NCI-H748 treated with DMSO at 0.1 percent for 48 hours (cell line): Measurements from ENCODE around the gene PNMA8B.
A peak's percentile ranks its signal among the peaks of the same experiment; 100 is the strongest.
"Not testable (repeated sequence)": the region's sequence is repeated elsewhere in the genome, so short reads cannot be mapped to it uniquely, and the experiment has no call there.

Experiments
- DNase-seq: peaks from one replicate; lab custom pipeline; 2025; lab: John Stamatoyannopoulos, UW

PNMA8B gene

DNA sequence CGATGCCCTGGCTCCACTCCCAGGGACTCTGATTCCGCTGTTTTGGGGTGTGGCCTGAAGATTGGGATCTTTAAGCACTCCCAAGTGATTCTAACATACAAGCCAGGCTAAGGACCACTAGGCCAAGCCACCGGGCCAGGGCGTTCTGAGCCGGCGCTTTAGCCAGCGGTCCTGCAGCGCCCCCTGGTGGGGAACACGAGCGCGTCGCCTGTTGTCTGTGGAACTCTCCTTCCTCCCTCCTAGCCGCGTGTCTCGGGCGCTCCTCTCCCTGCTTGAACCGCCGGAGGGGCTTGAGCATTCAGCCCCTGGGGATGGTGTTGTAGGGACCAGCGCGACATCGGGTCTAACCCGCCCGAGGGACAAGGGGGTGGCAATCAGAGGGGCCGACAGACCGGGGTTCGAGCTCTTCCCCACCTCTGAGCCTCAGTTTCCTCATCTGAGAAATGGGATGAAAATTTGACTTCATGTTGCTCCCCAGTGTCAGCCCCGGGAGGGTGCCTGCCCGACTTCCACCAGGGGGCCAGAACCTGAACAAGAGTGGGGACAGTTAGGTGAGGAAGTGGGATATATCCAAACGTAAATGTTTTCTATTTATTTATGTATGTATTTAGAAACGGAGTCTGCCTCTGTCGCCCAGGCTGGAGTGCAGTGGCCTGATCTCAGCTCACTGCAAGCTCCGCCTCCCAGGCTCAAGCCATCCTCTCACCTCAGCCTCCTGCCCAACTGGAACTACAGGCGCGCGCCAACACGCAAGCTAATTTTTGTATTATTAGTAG, 18.0 kb upstream of the PNMA8B start:
- peak; percentile 24 for DNase-seq

DNA sequence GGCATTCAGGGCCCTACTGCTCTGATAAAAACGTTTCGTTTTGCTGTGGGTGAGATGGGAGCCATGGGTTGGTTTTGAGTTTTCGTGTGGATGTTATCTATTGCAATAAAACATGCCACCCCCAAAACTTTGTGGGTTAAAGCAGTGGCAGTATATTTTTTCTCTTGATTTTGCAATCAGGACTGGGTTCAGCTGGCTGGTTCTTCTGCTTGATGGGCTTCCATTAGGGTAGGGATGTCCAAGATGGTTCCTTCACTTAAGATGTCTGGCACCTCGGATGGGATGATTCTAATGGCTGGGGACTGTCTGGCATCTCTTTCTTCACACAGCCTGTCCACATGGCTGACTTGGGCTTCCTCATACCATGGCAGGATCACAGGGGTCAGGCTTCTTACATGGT, 15.6 kb upstream of the PNMA8B start:
- DNase-seq, result no peak

DNA sequence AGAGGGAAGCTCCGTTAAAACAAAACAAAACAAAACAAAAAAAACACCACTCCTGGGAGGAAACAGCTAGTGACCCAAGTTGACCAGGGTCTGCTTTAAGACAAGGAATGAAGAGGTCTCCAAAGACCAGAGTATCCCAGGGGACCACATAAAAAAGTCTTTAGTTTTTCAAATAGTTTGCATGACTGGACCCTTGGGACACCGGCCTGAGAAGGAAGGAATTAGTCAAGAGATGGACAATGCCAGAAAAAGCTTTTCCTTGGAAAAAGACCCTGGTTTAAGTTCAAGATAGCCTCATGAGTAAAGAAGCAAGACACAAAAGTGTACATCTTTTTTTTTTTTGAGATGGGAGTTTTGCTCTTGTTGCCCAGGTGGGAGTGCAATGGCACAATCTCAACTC, 12.5 kb upstream of the PNMA8B start:
- DNase-seq, result no peak

DNA sequence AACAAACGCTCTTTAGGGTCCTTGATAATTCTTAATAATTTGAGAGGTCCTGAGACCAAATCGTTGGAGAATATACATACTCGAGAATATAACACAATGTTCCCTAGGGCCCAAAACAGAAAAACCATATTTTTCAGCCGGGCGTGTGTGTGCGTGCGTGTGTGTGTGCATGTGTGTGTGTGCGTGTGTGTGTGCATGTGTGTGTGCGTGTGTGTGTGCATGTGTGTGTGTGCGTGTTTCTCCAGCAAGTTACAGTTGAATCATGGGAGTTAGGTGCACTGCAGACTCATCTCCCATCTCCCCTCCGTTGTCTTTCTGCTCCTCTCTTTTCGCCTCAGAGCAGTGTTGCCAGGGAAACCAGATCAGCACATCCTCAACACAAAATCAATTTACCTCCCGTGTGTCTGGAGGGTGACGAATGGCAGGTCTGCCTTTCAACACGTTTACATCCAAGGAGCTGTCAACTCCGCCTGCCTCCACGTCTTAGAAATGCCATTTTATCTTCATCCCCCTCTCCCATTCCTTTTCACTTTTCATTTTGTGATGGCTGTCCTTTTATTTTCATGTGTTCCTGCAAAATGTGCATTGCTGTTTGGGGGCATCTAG, 8.3 kb upstream of the PNMA8B start:
- DNase-seq, result peak; percentile 39

DNA sequence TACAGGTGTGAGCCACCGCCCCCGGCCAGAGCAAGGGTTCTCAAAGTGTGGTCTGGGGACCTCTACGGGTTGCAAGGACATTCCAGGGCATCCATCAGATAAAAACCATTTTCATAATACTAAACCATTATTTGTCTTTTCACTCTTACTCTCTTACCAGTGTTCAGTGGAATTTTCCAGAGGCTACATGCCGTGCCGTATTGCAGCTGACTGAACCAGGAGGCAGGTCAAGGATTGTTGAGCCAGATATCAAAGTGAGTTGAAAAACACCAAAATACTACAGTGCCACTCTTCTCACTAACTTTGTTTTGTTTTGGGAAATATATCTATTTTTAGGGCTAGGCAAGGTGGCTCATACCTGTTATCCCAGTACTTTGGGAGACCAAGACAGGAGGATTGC, 7.2 kb upstream of the PNMA8B start:
- DNase-seq, result no peak

DNA sequence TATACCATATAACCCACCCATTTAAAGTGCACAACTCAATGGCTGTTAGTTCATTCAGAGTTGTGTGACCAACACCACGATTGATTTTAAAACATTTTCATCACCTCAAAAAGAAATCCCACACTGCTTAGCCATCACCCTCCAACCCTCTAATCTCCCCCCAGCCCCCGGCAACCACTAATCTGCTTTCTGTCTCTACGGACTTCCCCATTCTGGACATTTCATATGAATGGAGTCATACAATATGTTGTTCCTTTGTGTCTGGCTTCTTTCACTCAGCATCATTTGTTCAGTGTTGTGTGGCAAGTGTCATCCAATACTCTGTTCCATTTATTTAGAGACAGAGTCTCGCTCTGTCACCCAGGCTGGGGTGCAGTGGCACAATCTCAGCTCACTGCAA, 4.0 kb upstream of the PNMA8B start:
- no peak for DNase-seq

DNA sequence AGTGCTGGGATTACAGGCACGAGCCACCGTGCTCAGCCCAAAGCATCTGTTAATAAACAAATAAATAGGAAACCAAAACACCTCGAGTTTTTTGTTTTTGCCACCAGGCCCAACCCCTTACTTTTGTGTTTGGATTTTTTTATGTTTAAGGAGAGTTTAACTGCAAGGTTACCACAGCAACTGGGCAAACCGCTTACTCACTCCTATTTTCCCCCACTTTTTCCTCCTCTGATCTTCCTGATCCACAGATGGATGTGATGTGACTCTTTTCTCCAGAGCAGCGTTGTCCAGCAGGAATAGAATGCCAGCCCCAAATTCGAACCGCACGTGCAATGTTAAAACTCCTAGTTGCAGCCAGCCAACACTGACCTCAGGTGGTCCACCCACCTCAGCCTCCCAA, 2.1 kb upstream of the PNMA8B start:
- DNase-seq, result no peak

DNA sequence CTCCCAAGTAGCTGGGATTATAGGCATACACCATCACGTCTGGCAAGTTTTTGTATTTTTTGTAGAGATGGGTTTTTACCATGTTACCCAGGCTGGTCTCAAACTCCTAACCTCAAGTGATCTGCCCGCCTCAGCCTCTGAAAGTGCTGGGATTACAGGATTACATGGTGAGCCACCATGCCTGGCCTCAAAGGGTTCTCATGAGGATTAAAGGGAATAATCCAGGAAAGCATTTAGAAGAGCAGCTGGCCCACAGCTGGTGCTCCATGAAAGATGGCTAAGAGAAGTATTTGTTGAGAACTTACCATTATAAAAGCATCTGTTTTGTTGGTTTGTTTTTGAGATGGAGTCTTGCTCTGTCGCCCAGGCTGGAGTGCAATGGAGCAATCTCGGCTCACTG, 1.2 kb upstream of the PNMA8B start:
- DNase-seq, result not testable (repeated sequence)

DNA sequence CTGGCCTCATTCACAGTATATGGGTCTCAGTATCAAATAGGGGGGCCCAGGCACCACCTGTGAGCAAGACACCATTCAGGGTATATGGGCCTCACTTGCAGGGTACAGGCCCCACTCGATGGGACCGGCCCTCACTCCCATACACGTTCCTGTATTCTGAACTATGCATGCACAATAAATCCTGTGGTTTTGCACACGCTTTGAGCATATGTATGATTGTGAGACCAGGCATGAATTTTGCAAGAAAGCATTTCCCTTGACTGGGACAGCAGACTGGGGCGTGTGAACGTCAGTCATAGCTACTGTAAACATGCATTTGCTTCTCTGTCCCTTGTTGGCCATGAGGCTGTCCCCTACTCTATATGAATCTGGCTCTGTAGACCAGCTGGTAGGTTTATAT, 637 bp upstream of the PNMA8B start:
- no peak for DNase-seq

DNA sequence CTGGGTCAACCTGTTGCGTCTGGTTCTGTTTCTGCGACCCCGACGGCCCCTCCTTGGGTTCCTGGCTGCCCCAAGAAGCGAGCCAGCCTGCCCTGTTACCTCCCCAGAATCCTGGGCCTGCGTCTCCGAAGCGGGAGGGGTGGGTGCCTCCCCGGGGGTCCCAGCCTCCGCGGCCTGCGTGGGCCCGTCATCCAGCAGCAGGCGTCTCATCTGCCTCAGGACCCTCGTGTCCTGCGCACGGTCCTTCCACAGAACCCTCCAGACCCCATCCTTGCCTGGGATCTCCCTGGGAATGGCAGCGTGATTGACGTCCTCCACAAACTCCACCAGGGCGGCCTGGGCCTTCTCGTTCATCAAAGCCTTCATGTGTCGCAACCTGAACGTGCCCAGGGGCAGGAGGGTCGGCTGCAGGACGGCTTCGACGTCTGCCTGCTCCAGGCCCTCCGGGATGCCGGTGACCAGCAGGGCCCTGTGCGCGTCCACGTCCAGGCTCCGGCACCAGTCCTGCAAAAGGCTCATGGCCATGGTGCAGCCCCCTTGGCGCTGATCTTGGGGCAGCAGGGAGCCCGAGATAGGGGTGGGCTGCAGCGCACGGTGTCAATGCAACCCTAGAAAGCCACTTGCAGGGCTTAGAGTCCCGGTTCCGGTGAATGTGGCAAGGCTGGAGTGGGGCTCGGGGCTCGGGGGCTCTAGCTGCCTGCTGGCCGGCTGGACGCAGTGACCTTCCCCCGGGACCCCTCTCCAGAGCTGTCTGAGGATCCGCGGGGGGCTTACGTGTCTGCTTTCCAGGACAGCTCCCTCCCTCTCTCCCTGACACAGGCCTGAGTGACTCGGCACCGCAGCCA, 504 bp downstream of the PNMA8B start:
- DNase-seq, result no peak

DNA sequence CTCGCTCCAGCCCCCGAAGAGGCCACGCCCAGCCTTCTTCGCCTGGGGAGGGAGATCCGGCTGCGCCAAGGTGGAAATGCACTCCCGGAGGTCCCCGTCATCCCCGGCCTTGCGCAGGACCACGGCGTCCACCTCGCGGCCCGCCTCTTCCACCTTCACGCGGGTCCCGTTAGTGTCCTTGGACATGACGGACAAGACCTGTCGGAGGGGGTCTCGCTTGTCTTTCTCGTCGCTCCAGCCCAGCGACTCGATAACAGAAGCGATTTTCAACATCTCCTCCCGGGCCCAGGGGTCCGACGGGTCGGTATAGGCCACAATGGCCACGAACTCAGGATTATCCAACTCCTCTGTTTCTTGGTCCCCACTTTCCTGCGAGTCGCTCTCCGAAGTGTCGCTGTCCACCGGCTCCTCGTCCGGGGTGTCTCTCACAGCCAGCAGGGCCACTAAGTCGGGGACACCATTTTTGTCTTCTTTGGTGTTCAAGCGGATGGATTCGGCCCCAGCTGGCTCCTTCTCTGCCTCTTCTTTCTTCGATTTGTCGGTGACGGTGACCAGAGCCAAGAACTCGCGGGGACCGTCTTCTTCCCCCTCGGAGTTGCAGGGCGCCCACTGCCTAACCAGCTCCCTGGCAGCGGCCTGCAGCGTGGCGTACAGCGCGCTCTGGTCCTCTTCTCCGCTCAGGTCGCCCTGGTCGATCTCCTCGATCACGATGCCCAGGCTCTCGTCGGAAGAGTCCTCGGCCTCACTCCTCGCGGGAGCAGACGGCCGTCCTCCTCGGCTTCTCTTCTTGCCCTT, 1.3 kb downstream of the PNMA8B start:
- DNase-seq, result no peak

DNA sequence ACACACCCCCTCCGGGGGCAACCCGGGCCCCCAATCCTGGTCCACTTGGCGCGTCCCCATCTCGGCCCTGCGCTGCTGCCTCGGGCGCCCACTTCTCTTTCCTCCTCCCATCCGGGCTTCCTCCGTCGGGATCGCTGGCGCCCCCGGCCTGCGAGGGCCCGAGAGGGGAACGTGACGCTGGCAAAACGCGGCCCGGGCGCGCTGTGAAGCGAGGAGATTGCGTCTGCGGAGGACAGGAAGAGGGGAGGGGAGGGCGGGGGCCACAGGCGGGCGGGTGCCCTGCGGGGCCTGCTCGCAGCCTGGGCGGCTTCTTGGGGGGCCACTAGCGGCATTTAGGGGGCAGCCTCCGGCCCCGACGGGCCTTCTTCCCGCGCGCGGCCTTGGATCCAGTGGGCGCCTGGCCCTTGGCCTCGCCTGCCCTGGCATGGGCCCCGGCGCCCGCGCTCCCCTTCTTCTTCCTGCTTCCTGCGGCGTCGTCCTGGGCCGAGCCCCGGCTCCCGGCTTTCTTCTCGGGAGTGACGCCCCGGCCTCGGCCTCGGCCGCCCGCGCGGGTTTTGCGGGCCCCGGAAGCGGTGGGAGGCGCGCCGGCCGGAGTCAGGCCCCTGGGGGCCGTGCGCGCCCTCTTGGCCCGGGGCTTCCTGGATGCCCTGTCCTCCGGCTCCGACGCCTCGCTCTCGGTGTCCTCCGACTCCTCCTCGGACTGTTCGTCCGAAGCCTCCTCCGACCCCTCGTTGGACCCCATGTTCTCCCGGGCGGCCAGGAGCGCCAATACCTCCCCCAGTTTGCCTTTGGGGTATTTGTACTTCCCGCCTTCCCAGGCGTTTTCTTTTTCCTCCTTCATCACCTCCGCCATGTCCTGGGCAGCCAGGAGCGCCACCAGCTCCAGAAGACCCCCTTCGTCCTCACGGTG, 2.2 kb downstream of the PNMA8B start:
- no peak for DNase-seq

DNA sequence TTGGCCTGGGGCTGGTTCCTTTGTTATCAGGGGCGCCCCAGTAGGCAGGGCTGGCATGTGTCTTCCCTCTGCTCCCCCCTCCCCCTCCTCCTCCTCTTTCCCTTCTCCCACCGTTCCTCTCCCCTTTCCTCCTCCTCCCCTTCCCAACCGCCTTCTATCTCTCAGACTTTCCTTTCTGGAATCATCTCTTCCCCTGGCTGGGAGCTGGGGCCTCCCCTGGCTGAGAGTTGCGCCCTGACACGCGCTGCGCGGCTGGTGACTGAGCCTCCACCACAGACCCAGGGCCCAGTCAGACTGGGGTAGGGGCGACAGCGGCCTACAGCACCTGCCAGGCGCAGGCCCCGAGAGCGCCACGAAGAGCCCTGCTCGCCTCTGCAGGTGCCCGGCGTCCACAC, 2.8 kb downstream of the PNMA8B start:
- DNase-seq, result no peak

DNA sequence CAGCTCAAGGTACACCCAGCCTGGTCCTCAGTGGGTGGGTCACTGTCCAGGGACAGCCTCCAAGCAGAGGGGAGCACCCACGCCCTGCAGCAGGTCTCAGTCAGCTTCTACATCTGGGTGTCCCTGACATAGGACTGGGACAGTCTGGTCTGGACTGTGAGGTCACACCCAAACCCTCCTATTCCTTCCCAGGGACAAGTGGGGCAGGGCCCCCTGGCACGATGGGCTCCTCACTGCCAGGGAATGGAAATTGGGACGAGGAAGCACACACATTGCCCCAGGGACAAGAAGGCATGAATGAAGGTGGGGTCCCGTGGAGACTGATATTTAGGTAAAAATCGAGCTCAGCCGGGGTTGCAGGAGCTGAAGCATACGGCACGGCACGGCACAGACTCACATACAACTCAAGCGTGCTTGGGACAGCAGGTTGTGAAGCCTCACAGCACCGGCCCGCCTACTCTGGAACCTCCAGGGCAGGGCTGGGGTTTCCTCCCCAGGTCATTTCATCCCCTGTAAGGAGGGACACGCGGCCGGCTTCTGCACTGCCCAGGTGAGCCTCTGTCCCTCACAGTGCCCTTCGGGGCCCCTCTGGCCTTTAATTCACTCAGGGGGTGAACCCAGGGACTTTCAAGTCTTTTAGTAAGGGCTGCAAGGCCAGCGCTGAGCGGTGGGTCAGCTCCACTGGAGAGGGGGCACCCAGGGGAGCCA, 3.5 kb downstream of the PNMA8B start:
- DNase-seq, result no peak

DNA sequence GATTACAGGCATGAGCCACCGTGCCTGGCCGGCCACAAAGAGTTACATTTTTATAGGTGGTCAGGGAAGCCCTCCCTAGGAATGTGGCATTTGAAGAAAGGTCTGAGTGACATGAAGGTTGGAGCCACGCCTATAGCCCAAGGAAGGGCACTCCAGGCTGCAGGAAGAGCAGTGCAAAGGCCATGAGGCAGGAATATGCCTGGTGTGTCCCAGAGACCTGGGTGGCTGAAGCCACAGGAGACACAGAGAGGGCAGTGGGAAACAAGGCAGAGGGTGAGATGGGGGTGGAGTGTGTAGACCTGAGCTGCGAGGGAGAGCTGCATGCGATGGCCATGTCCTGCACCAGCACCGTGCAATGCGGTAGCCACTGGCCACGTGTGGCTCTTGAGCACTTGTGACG, 4.9 kb downstream of the PNMA8B start:
- DNase-seq, result no peak

DNA sequence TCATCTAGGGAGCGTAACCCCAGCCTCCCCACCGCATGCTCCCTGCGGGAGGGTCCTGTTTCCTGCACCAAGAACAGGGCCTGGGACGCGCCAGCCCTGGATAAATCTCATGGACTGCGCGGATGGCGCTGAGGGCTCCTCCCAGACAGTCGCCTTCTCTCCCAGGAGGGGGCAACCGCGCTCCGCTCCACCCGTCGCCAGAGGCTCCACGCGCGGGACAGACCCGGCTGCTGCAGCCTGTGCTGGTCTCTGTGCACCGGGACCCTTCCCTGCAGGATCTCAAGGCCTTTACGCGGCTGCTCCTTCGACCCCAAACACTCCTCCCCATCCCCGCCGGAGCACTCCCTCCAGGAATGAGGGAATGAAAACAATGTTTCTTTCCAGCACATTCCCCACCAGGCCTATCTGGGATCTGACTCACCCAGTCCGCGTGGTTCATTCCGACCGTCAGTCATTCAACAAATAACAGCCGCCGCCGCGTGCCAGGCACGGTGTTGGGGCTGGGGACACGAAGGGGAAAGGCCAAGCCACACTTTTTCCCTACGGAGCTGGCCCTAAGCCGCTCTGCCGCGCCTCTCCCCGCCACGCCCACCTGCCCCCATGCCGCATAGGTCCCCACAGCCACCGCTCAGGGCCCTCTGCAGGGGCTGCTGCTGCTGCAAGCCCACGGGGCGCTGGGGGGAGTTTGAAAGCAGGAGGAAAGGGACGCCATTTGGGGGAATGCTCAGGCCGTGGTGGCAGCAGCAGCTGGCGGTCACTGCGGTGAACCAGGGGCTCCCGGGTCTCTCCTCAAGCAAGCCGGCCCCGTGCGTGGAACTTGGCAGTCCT, 6.0 kb downstream of the PNMA8B start:
- no peak for DNase-seq

DNA sequence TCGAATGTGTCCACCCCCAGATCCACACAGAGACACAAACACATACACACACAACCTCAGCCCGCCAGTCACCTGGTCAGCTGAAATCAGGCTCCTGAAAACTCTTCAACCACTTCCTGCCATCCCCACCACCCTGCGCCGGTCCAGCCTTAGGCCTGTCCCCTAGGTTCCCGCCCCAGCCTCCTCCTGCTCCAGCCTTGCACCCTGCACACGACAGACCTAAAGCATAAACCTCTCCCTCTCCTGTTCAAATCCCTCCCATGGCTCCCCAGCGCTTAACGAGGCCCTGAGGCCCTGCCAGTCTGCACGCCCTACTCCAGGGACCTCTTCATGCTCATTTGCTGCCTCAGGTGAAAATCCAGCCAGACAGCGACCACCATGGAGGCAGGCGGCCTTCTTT, 7.1 kb downstream of the PNMA8B start:
- DNase-seq, result no peak

DNA sequence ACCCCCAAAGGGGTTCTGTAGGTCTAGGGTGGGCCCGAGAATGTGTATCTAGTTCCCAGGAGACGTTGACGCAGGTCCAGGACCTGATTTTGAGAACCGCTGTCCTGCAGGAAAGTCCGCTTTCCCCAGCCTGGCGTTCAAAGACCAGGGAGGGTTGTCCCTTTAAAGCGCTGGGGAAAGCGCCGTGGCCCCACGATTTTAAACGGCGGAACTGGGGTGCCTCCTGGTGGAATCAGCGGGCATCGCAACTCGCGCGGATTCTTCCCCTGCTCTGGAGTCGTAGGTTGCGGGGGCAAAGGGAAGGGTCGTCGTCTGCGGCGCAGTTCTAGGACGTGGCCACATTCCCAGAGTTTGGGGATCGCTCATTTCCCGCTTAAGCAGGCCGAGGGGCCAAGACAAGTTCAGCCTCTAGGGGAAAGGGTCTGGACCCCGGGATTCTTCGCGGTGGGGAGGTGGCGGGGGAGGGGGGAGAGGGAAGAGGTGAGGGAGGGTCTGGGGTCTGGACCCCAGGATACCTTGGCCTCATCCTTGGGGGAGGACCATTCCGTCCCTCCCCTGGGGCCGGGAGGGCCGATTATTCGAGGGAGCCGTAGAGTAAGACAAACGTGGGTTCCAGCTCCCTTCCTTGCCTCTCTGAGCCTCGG, 7.7 kb downstream of the PNMA8B start:
- DNase-seq, result peak; percentile 76

DNA sequence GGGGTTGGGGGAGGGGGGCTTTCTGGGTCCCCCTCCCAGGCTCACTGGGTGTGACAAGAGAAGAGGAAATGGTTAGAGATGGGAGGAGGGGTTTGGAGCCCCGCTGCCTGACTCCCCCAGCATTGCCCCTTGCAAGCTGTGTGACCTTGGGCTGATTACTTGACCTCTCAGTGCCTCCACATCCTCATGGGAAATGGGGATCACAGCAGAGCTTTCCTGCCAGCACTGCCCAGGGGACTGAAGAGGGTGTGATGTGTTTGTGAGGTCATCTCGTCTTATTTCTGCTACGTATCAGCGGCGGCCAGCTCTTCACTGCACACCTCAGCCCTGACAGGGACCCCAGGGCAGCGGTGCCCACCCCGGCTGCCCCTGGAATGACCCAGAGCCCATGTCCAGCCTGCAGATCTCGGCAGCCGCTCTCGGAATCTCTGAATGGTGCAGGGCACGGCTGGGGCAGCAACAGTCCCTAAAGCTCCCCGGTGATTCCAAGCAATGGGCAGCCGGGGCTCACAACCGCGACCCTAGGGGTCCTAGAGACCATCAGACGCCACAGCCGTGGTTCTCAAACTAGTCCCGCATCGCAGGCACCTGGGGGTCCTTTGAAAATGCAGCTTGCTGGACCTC, 8.4 kb downstream of the PNMA8B start:
- no peak for DNase-seq
